SK-N-SH (cell line): ENCODE measurements around the gene CCDC88C.

Experiments used
- POLR2AphosphoS5 ChIP-seq: IDR thresholded peaks from 2 replicates; pipeline ENCODE4 v1.6.1; 2012; ENCODE audit warnings: low read depth, low read length
- RAD21 ChIP-seq: IDR thresholded peaks from 2 replicates; pipeline ENCODE4 v1.6.1; 2012; ENCODE audit warnings: mild to moderate bottlenecking, low read length
- SIN3A ChIP-seq: IDR thresholded peaks from 2 replicates; pipeline ENCODE4 v1.6.1; 2012; ENCODE audit warnings: low read depth, mild to moderate bottlenecking, low read length, moderate library complexity, borderline replicate concordance
- SMC3 ChIP-seq: IDR thresholded peaks from 2 replicates; pipeline ENCODE4 v1.6.1; 2012; ENCODE audit warnings: low read depth, low read length, improper control_type of control experiment
- TCF12 ChIP-seq: IDR thresholded peaks from 2 replicates; pipeline ENCODE4 v1.4.0; 2012
- TF ChIP-seq, protein P1 (sequence below): fragments of 200-600 bp; sonication (generic); IDR thresholded peaks from 2 replicates; pipeline ENCODE4 v1.6.1; 2017; ENCODE audit warnings: antibody characterized with exemption, mild to moderate bottlenecking, moderate library complexity

DNA sequence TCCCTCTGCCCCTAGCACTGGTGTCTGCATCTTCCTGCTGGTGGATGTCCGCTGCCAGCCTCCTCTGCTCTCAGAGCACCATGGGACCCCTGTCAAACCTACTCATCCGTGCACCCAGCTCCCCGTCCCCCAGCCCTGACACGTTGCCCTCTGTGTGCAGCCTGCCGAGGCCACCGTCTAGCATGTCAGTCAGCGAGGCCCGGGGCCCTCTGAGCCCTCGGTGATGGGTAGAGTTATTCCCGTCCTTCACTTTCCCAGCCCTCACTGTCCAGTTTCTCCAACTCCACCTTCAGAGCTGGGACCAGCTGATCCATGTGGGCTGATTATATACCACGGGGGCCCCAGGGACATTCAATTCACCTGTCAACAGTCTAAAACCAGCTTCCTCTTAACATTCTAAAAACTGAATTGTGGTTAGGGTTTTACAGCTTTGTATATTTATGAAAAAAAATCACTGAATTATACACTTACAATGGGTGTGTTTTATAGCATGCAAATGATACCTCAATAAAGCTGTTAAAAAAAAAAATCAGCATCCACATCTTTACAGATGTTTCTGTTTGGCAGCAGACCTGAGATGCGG, 61.3 kb downstream of the CCDC88C start:
- no peak for TF ChIP-seq POLR2AphosphoS5
- no peak for TF ChIP-seq RAD21
- TF ChIP-seq, protein P1, sequence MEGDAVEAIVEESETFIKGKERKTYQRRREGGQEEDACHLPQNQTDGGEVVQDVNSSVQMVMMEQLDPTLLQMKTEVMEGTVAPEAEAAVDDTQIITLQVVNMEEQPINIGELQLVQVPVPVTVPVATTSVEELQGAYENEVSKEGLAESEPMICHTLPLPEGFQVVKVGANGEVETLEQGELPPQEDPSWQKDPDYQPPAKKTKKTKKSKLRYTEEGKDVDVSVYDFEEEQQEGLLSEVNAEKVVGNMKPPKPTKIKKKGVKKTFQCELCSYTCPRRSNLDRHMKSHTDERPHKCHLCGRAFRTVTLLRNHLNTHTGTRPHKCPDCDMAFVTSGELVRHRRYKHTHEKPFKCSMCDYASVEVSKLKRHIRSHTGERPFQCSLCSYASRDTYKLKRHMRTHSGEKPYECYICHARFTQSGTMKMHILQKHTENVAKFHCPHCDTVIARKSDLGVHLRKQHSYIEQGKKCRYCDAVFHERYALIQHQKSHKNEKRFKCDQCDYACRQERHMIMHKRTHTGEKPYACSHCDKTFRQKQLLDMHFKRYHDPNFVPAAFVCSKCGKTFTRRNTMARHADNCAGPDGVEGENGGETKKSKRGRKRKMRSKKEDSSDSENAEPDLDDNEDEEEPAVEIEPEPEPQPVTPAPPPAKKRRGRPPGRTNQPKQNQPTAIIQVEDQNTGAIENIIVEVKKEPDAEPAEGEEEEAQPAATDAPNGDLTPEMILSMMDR: no peak
- TF ChIP-seq TCF12: no peak
- TF ChIP-seq SMC3: no peak
- TF ChIP-seq SIN3A: no peak
